NCI-H1092 treated with DMSO at 0.1 percent for 48 hours (cell line): ENCODE measurements around the gene TERB2.
"Not testable (repeated sequence)": the region's sequence is repeated elsewhere in the genome, so short reads cannot be mapped to it uniquely, and the experiment has no call there.

Experiments
- DNase-seq: peaks from one replicate; lab custom pipeline; 2025; lab: John Stamatoyannopoulos, UW

Gene TERB2

GRCh38 chr15:45003731-45004410 lies 47.4 kb downstream of the TERB2 start:
- not testable (repeated sequence) for DNase-seq

- DNase-seq, result not testable (repeated sequence)
Observed at GRCh38 chr15:45004590-45005175, 48.2 kb downstream of the TERB2 start.

GRCh38 chr15:45009046-45009445 lies 52.6 kb downstream of the TERB2 start:
- no peak for DNase-seq

- not testable (repeated sequence) for DNase-seq
Observed at GRCh38 chr15:45015114-45015513, 58.6 kb downstream of the TERB2 start.

GRCh38 chr15:45020222-45020900 lies 63.9 kb downstream of the TERB2 start:
- not testable (repeated sequence) for DNase-seq

- not testable (repeated sequence) for DNase-seq
Observed at GRCh38 chr15:45020901-45021259, 64.4 kb downstream of the TERB2 start.

GRCh38 chr15:45021348-45021747 lies 64.9 kb downstream of the TERB2 start:
- DNase-seq, result no peak

- peak; percentile 82 for DNase-seq
Observed at GRCh38 chr15:45022871-45023658, 66.6 kb downstream of the TERB2 start, which contains the start of gene SORD. Gene SORD (plus strand): TSS chr15:45023195. CDS start chr15:45023284, 89 bp downstream.

- no peak for DNase-seq
Observed at GRCh38 chr15:45023659-45024225, 67.3 kb downstream of the TERB2 start.

GRCh38 chr15:45024649-45025048 lies 68.2 kb downstream of the TERB2 start:
- not testable (repeated sequence) for DNase-seq

- not testable (repeated sequence) for DNase-seq
Observed at GRCh38 chr15:45025627-45026026, 69.1 kb downstream of the TERB2 start.

- no peak for DNase-seq
Observed at GRCh38 chr15:45026651-45027190, 70.2 kb downstream of the TERB2 start.

GRCh38 chr15:45027220-45027619 lies 70.7 kb downstream of the TERB2 start:
- no peak for DNase-seq
